ENCODE results near the gene MRPL12. TPM values are rescaled to one million over a fixed set of nuclear protein-coding genes. Genes with fewer than 3 reads are reported as not detected.

Gene MRPL12
- total RNA-seq, 1 donor from 2014 or later, result 54.1 TPM

DNA sequence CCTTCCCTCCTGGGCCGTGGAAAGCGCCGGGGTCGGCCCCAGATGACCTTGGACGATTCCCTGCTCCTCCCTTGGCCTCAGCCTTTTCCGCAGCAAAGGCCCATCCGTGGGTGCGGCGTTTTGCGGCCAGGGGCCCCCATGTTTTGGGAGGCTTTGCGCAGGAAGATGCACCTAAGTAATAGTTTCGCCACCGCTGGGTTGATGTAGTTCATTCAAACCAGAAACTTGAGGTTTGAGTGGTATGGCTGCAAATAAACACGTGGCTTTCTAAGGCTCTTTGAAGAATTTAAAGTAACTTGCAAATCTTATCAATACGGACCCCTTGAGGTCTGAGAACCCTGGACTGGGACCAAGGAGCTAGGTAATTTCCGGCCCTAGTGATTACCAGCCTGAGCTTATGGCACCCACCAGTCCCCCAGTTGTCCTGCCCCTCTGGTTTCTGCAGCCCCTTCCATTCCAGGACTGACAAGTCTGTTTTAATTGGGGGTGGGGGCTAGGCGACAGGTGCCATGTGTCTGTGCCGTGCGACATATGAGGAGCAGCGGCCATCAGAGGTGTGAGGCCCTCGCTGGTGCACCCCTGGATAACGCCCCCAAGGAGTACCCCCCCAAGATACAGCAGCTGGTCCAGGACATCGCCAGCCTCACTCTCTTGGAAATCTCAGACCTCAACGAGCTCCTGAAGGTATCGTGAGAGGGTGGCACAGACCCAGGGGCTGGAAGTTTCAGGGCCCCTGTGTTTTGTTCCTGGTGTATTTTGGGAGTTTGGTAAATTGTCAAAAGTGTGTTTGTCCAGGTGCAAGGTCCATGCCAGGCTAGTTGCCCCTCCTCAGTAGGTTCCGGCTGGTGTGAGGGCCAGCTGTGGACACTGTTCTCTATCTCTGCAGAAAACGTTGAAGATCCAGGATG, 834 bp downstream of the MRPL12 start:
- H3K36me3 Mint-ChIP-seq, result peaks cover 16% of the 10 kb centered on the region
- H3K27me3 Mint-ChIP-seq (ENCODE audit: low read depth), result no peaks in the 10 kb centered on the region
- H3K4me1 Mint-ChIP-seq, result peaks cover 22% of the 10 kb centered on the region
- peak overlapping the region; percentile 69 for H3K27ac Mint-ChIP-seq
- no peak for TF ChIP-seq CTCF (IDR thresholded peaks at IDR 0.05; ENCODE audit: unreplicated experiment)
- H3K4me3 Mint-ChIP-seq, result peak overlapping the region; percentile 73
- no peak for DNase-seq (ENCODE audit: low spot score in 2 of 2, unreplicated experiment in 2 of 2)
- no peaks in the 10 kb centered on the region for H3K9me3 Mint-ChIP-seq

- peaks cover 7% of the 10 kb centered on the region for H3K27me3 Mint-ChIP-seq (ENCODE audit: low read depth)
- DNase-seq (ENCODE audit: low spot score in 2 of 2, unreplicated experiment in 2 of 2), result no peak
- H3K27ac Mint-ChIP-seq, result no peak overlapping the region
- H3K4me1 Mint-ChIP-seq, result peaks cover 24% of the 10 kb centered on the region
- no peaks in the 10 kb centered on the region for H3K9me3 Mint-ChIP-seq
- no peak overlapping the region for H3K4me3 Mint-ChIP-seq
- TF ChIP-seq CTCF (IDR thresholded peaks at IDR 0.05; ENCODE audit: unreplicated experiment), result no peak
- H3K36me3 Mint-ChIP-seq, result peaks cover 12% of the 10 kb centered on the region
Measured at GRCh38 chr17:81705518-81706231, 2.5 kb downstream of the MRPL12 start.

DNA sequence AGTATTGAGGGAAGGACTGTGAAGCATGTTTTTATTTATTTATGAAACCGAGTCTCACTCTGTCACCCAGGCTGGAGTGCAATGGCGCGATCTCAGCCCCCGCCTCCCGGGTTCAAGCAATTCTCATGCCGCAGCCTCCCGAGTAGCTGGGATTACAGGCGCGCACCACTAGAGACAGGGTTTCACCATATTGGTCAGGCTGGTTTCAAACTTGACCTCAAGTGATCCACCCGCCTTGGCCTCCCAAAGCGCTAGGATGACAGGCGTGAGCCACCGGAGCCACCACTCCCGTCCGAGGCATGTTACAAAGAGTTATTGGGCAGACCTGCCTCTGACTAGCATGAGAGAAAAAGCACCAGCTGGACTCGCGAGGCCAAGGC, 3.1 kb downstream of the MRPL12 start:
- no peak for TF ChIP-seq CTCF (IDR thresholded peaks at IDR 0.05; ENCODE audit: unreplicated experiment)
- peaks cover 10% of the 10 kb centered on the region for H3K36me3 Mint-ChIP-seq
- DNase-seq (ENCODE audit: low spot score in 2 of 2, unreplicated experiment in 2 of 2), result no peak
- H3K4me1 Mint-ChIP-seq, result peaks cover 25% of the 10 kb centered on the region
- H3K27ac Mint-ChIP-seq, result no peak overlapping the region
- H3K9me3 Mint-ChIP-seq, result no peaks in the 10 kb centered on the region
- peaks cover 12% of the 10 kb centered on the region for H3K27me3 Mint-ChIP-seq (ENCODE audit: low read depth)
- no peak overlapping the region for H3K4me3 Mint-ChIP-seq

- Mint-ChIP-seq H3K4me3 (no peak overlapping the region), H3K9me3 (no peaks in the 10 kb centered on the region), H3K36me3 (peaks cover 10% of the 10 kb centered on the region), H3K27ac (no peak overlapping the region), H3K27me3 (ENCODE audit: low read depth) (peaks cover 14% of the 10 kb centered on the region), H3K4me1 (peaks cover 22% of the 10 kb centered on the region)
- no peak for TF ChIP-seq CTCF (IDR thresholded peaks at IDR 0.05; ENCODE audit: unreplicated experiment)
- DNase-seq (ENCODE audit: low spot score in 2 of 2, unreplicated experiment in 2 of 2), result no peak
Measured at GRCh38 chr17:81706757-81707624, 3.8 kb downstream of the MRPL12 start.

All from mesothelial cell of epicardium (in vitro differentiated cells).